Neural cell (in vitro differentiated cells): ENCODE results near the gene SH3GLB2.

Experiments
- CTCF ChIP-seq: fragments of 450-650 bp; IDR thresholded peaks from 2 replicates; pipeline ENCODE4 v1.5.1; 2014; ENCODE audit warnings: antibody characterized with exemption, mild to moderate bottlenecking, moderate library complexity; ENCODE audit not compliant: poor library complexity, severe bottlenecking
- EZH2 ChIP-seq: fragments of 200-600, 300-800 bp; shearing (Covaris generic), sonication (generic); IDR thresholded peaks from 2 replicates; pipeline ENCODE4 v1.6.1; 2014; ENCODE audit warnings: antibody characterized with exemption, low read length, borderline replicate concordance, mild to moderate bottlenecking; ENCODE audit not compliant: insufficient read depth, poor library complexity, severe bottlenecking
- POLR2AphosphoS5 ChIP-seq: IDR thresholded peaks from 2 replicates; pipeline ENCODE4 v1.6.1; 2012
- RAD21 ChIP-seq: fragments of 450-650 bp; conservative IDR thresholded peaks from 2 replicates; pipeline ENCODE4 v1.6.1; 2014; ENCODE audit warnings: antibody characterized with exemption, mild to moderate bottlenecking, moderate library complexity
- TAF1 ChIP-seq: IDR thresholded peaks from 2 replicates; pipeline ENCODE4 v1.6.1; 2012; ENCODE audit warnings: low read depth

DNA sequence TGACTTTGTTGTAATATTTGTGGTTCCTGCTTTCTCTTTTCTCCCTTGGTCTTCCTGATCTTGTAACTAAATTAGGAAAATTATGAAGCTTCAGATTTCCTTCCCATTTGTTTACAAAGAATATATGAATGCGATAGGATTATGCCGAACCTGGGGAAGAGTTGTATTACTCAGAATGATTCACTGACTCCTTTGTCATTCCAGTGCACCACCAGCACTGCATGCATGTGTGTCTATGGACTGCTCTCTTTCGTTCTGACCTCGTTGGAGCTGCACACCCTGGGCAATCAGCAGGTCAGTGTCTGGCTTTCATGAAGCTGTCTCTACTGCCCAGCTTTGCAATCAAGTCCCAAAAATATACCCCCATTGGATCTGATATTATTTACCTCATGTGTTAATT, 55.2 kb downstream of the SH3GLB2 start:
- TF ChIP-seq POLR2AphosphoS5 (no peak), TAF1 (no peak), CTCF (no peak), EZH2 (no peak), RAD21 (no peak)
